DOHH2 (cell line): ENCODE results near the gene AMOT.

Experiments used
- CTCF ChIP-seq: fragments of 200-600 bp; sonication (generic); IDR thresholded peaks from one replicate; pipeline ENCODE4 v1.5.1; 2014; ENCODE audit warnings: antibody characterized with exemption, mild to moderate bottlenecking, low read depth, low read length; ENCODE audit not compliant: poor library complexity, severe bottlenecking
- EZH2phosphoT487 ChIP-seq: fragments of 200-600 bp; sonication (generic); IDR thresholded peaks from 2 replicates; pipeline ENCODE4 v1.6.1; 2017; ENCODE audit warnings: borderline replicate concordance, mild to moderate bottlenecking, antibody characterized with exemption, low read length, moderate library complexity, mixed read lengths

- TF ChIP-seq CTCF (no peak), EZH2phosphoT487 (no peak)
These were observed 79.9 kb downstream of the AMOT start for GRCh38 chrX:112760697-112761096.
